Natural killer cell (primary cell): ENCODE results near the gene ZNF525. TPM values are rescaled to one million over a fixed set of nuclear protein-coding genes. Genes with fewer than 3 reads are reported as not detected.
A peak's percentile ranks its signal among the peaks of the same experiment; 100 is the strongest.
"Not testable (repeated sequence)": the region's sequence is repeated elsewhere in the genome, so short reads cannot be mapped to it uniquely, and the experiment has no call there.

Source experiments
- ATAC-seq, 3 donors: fragments of 150-1000 bp in 2 of 3; fragments of 200-7000 bp in 1 of 3; cut with Tn5 transposase; 1 replicate in 1 of 3; 2 replicates in 2 of 3; pipeline ENCODE4 v1.10.0; 2021; ENCODE audit warnings: mild to moderate bottlenecking in 2 of 3, moderate library complexity in 2 of 3
- DNase-seq, 2 donors: peaks; one replicate each; pipeline versions ENCODE4 v3.0.0 to v3.0.0-alpha.2; 2013 to 2021; ENCODE audit warnings: mixed read lengths in 1 of 2
- H3K27ac ChIP-seq: one replicate; pipeline ENCODE4 v1.5.1; 2013; ENCODE audit warnings: mild to moderate bottlenecking, low read length
- H3K27me3 ChIP-seq: one replicate; pipeline ENCODE4 v1.6.1; 2013; ENCODE audit warnings: low read length; ENCODE audit not compliant: control insufficient read depth, insufficient read depth
- H3K36me3 ChIP-seq: one replicate; pipeline ENCODE4 v1.6.1; 2013; ENCODE audit warnings: low read length; ENCODE audit not compliant: control insufficient read depth, insufficient read depth
- H3K4me1 ChIP-seq: one replicate; pipeline ENCODE4 v1.6.1; 2013; ENCODE audit warnings: low read length; ENCODE audit not compliant: control insufficient read depth, insufficient read depth
- H3K4me3 ChIP-seq: one replicate; pipeline ENCODE4 v1.5.1; 2013; ENCODE audit warnings: low read length
- H3K9me3 ChIP-seq: one replicate; pipeline ENCODE4 v1.6.1; 2013; ENCODE audit warnings: low read length; ENCODE audit not compliant: control insufficient read depth, insufficient read depth
- H3K27ac Mint-ChIP-seq, 2 donors: one replicate each; pipeline ENCODE4 v1.8.0; 2022; ENCODE audit warnings: mild to moderate bottlenecking in 2 of 2, mixed read lengths in 2 of 2, moderate library complexity in 1 of 2
- H3K27me3 Mint-ChIP-seq, 2 donors: one replicate each; pipeline ENCODE4 v1.8.0; 2022; ENCODE audit warnings: low read depth in 2 of 2, mixed read lengths in 2 of 2
- H3K36me3 Mint-ChIP-seq: one replicate; pipeline ENCODE4 v1.8.0; 2022; ENCODE audit warnings: mixed read lengths
- H3K4me1 Mint-ChIP-seq, 2 donors: one replicate each; pipeline ENCODE4 v1.8.0; 2022; ENCODE audit warnings: mixed read lengths in 2 of 2
- H3K4me3 Mint-ChIP-seq: one replicate; pipeline ENCODE4 v1.8.0; 2022; ENCODE audit warnings: mild to moderate bottlenecking, moderate library complexity, mixed read lengths
- H3K9me3 Mint-ChIP-seq, 2 donors: one replicate each; pipeline ENCODE4 v1.8.0; 2022; ENCODE audit warnings: mixed read lengths in 2 of 2
- CTCF ChIP-seq: fragments of 200-600 bp; IDR thresholded peaks from one replicate; pipeline ENCODE4 v1.8.0; 2022; ENCODE audit warnings: antibody characterized with exemption
- WGBS: methylation state at CpG from one replicate; pipeline ENCODE4 v1.1.7; 2013; ENCODE audit warnings: missing lambda C conversion rate; ENCODE audit not compliant: insufficient coverage; 5-methylcytosine and 5-hydroxymethylcytosine counted together
- intact Hi-C: fragments of 100-400 bp; cut with micrococcal nuclease; formaldehyde crosslinking; loops from one replicate; pipeline ENCODE4 v1.14.2; 2022
- total RNA-seq, 4 donors: library from RNA; stranded (reverse); fragments of 120-200 nt in 1 of 4; gene quantifications; one replicate each; pipeline versions ENCODE4 v1.2.3 to v1.2.4, GENCODE V29; 2013 to 2022

ZNF525 gene
- total RNA-seq, 3 donors from 2014 or later (not counting 1 experiment from before 2014, with no cell fraction given), result 20.7 to 27.0 (median 21.8) TPM

- peaks cover 0 to 6% of the 10 kb centered on the region in 2 donors for H3K4me1 Mint-ChIP-seq
- DNase-seq (no peak), ATAC-seq (no peak)
- peaks cover 23% of the 10 kb centered on the region for H3K36me3 Mint-ChIP-seq
- H3K27ac Mint-ChIP-seq, result no peak overlapping the region
- intact Hi-C loops, result no loop called here
- H3K27me3 Mint-ChIP-seq, result no peaks in the 10 kb centered on the region
- H3K9me3 Mint-ChIP-seq, result peaks cover 5 to 6% of the 10 kb centered on the region in 2 donors
- no peaks in the 10 kb centered on the region for H3K27me3 ChIP-seq
- H3K36me3 ChIP-seq, result no peaks in the 10 kb centered on the region
- H3K4me3 ChIP-seq, result no peak overlapping the region
- peaks cover 46% of the 10 kb centered on the region for H3K9me3 ChIP-seq
- TF ChIP-seq CTCF, result no peak
- H3K27ac ChIP-seq, result no peak overlapping the region
- no peaks in the 10 kb centered on the region for H3K4me1 ChIP-seq
- no peak overlapping the region for H3K4me3 Mint-ChIP-seq
- WGBS, result 67% methylated on average over 33 of the region's 35 CpGs
Measured at GRCh38 chr19:53357821-53358581, 7.5 kb upstream of the ZNF525 start.

- H3K36me3 ChIP-seq, intact Hi-C loops, H3K27ac Mint-ChIP-seq, H3K4me1 Mint-ChIP-seq, H3K4me3 Mint-ChIP-seq, H3K27ac ChIP-seq, H3K9me3 Mint-ChIP-seq, DNase-seq, H3K4me1 ChIP-seq, H3K27me3 ChIP-seq, H3K27me3 Mint-ChIP-seq, H3K4me3 ChIP-seq, ATAC-seq: not testable (repeated sequence)
- H3K9me3 ChIP-seq, result peaks cover 31% of the 10 kb centered on the region
- WGBS, result 95% methylated on average over 6 of the region's 10 CpGs
- peaks cover 12% of the 10 kb centered on the region for H3K36me3 Mint-ChIP-seq
Measured at GRCh38 chr19:53360056-53360455, 5.4 kb upstream of the ZNF525 start.

GRCh38 chr19:53365899-53366493, 491 bp downstream of the ZNF525 start:
- Mint-ChIP-seq H3K9me3 (no peaks in the 10 kb centered on the region), H3K4me3 (peak overlapping the region; percentile 94), H3K27ac (peak overlapping the region; percentile 85 to 90), H3K36me3 (no peaks in the 10 kb centered on the region), H3K4me1 (peaks cover 30 to 40% of the 10 kb centered on the region in 2 donors), H3K27me3 (no peaks in the 10 kb centered on the region)
- Histone ChIP-seq H3K9me3 (no peaks in the 10 kb centered on the region), H3K36me3 (no peaks in the 10 kb centered on the region), H3K27me3 (no peaks in the 10 kb centered on the region), H3K4me1 (peaks cover 6% of the 10 kb centered on the region), H3K27ac (peak overlapping the region; percentile 78), H3K4me3 (peak overlapping the region; percentile 73)
- intact Hi-C loops, result loop anchor here (1.0 kb wide), 4 partner anchors 29 to 171 kb away; partner anchors contain the start of genes ZNF765 and ZNF845
- no peak for TF ChIP-seq CTCF
- peak; percentile 30 to 41 (median 37) for ATAC-seq
- DNase-seq, result no peak
- WGBS, result under 1% methylated on average over 32 of the region's 32 CpGs

DNA sequence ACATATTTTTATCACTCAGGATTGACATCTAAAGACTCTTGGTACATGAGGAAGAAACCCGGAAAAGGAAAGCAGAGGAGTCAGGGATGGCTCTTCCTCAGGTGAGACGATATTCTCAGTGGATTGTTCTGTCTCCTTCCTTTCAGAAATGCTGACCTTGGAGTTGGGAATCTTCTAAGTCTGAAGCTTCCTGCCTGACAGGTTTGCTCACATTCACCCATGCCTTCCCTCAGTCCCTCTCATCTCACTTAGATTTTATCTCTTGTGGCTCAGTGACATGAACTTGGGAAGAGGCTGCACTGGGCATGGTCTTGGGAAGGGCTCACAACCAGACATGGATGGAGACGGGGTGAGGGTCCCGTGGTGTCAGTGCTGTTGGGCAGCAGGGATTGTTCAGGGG, 6.7 kb downstream of the ZNF525 start:
- H3K4me3 ChIP-seq, result no peak overlapping the region
- TF ChIP-seq CTCF, result no peak
- H3K27ac ChIP-seq, result no peak overlapping the region
- Mint-ChIP-seq H3K9me3 (peaks cover 3 to 4% of the 10 kb centered on the region in 2 donors), H3K27me3 (no peaks in the 10 kb centered on the region), H3K4me1 (peaks cover 13 to 17% of the 10 kb centered on the region in 2 donors), H3K27ac (no peak overlapping the region), H3K36me3 (peaks cover 28% of the 10 kb centered on the region), H3K4me3 (no peak overlapping the region)
- ATAC-seq (no peak), DNase-seq (no peak)
- H3K36me3 ChIP-seq, result peaks cover 26% of the 10 kb centered on the region
- no peaks in the 10 kb centered on the region for H3K4me1 ChIP-seq
- no peaks in the 10 kb centered on the region for H3K27me3 ChIP-seq
- intact Hi-C loops, result no loop called here
- WGBS, result 94% methylated on average over 4 of the region's 4 CpGs
- H3K9me3 ChIP-seq, result peaks cover 4% of the 10 kb centered on the region
